Subcutaneous adipose tissue (tissue), 4 donors: Measurements from ENCODE around the gene COPS6. TPM values are rescaled to one million over a fixed set of nuclear protein-coding genes. Genes with fewer than 3 reads are reported as not detected.

ENCODE experiments used
- CTCF ChIP-seq: fragments of 450-650 bp; IDR thresholded peaks from one replicate; pipeline ENCODE4 v1.5.1; 2016; ENCODE audit warnings: low read depth, mild to moderate bottlenecking, control low read depth, antibody characterized with exemption, moderate library complexity
- total RNA-seq, 4 donors: library from RNA; depleted of rRNA; stranded (reverse); fragments of >200 nt; gene quantifications; one replicate each; pipeline ENCODE4 v1.1.0, GENCODE V29; 2016

Gene COPS6
- total RNA-seq, 4 donors from 2014 or later: 50.5 to 74.4 (median 57.0) TPM

- TF ChIP-seq CTCF: no peak
Measured at GRCh38 chr7:100057006-100057405, 31.8 kb upstream of the COPS6 start.

- TF ChIP-seq CTCF: no peak
Measured at GRCh38 chr7:100059251-100059739, 29.5 kb upstream of the COPS6 start.

GRCh38 chr7:100061518-100062193 is 27.1 kb upstream of the COPS6 start:
- TF ChIP-seq CTCF: no peak

GRCh38 chr7:100063376-100063775 is 25.4 kb upstream of the COPS6 start:
- TF ChIP-seq CTCF: no peak

GRCh38 chr7:100064162-100064561 is 24.6 kb upstream of the COPS6 start:
- no peak for TF ChIP-seq CTCF

- TF ChIP-seq CTCF: no peak
Measured at GRCh38 chr7:100065452-100066186, 23.1 kb upstream of the COPS6 start.

- TF ChIP-seq CTCF: no peak
Measured at GRCh38 chr7:100066953-100067352, 21.8 kb upstream of the COPS6 start.
